Posterior vena cava (tissue), 2 donors: ENCODE data around the gene RPP25. TPM values are rescaled to one million over a fixed set of nuclear protein-coding genes. Genes with fewer than 3 reads are reported as not detected.
"Not testable (repeated sequence)": the region's sequence is repeated elsewhere in the genome, so short reads cannot be mapped to it uniquely, and the experiment has no call there.

Source experiments
- DNase-seq: peaks from one replicate; pipeline ENCODE4 v3.0.0-alpha.2; 2020; ENCODE audit warnings: low spot score
- intact Hi-C, 2 donors: fragments of 100-400 bp; cut with DNase I; formaldehyde crosslinking; loops; one replicate each; pipeline versions ENCODE4 v1.14.1 to v1.14.2; 2022 to 2023
- total RNA-seq, 2 donors: library from RNA; stranded (reverse); fragmentation: NEBNext Ultra II Directional; extraction: Animal tissue kit (Norgen Biotek cat#: 25700); gene quantifications; one replicate each; pipeline ENCODE4 v1.2.1, GENCODE V29; 2021
- donor health status: DM: yes; HTN: yes; CAD: no.
- donor health status: DM: yes; HTN: yes; CAD: no.

Gene RPP25
- total RNA-seq, 2 donors from 2014 or later: 7.5 to 9.3 TPM

- peak; percentile 98 for DNase-seq
- intact Hi-C loops: no loop called here
These were observed 18.8 kb downstream of the RPP25 start, which contains the start of gene COX5A for GRCh38 chr15:74937590-74938371. COX5A (minus strand) TSS chr15:74938073; CDS start chr15:74938014, 59 bp downstream.

- intact Hi-C loops: no loop called here
- DNase-seq: no peak
These were observed 19.3 kb downstream of the RPP25 start for GRCh38 chr15:74937272-74937589.

DNA sequence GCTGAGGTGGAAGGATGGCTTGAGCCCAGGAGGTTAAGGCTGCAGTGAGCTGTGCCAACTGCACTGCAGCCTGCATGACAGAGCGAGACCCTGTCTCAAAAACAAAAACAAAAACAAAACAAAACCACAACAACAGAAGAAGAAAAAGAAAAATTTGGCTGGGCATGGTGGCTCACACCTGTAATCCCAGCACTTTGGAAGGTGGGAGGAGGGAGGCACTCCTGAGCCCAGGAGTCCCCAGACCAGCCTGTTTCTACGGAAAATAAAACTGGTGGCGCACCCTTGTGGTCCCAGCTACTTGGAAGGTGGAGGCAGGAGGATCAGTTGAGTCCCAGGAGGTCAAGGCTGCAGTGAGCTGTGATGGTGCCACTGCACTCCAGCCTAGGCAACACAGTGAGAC is 21.4 kb downstream of the RPP25 start:
- intact Hi-C loops: not testable (repeated sequence)
- peak; percentile 19 for DNase-seq

DNA sequence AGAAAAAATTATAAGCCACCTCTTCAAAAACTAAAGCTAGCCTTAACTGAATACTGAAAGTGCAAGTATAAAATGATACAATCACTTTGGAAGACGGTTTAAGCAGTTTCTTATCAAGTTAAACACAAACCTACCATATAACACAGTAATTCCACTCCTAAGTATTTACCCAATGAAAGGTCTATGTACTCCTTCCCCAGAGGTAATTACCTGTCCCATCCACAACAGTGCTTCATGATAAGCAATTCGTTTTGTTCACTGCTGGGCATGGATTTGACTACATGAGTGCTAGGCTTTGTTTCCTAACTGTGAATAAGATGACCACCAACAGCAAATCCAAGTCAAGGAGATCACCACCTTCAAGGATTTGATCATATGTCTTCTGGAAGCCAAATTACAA is 23.0 kb downstream of the RPP25 start:
- intact Hi-C loops: no loop called here
- DNase-seq: no peak

DNA sequence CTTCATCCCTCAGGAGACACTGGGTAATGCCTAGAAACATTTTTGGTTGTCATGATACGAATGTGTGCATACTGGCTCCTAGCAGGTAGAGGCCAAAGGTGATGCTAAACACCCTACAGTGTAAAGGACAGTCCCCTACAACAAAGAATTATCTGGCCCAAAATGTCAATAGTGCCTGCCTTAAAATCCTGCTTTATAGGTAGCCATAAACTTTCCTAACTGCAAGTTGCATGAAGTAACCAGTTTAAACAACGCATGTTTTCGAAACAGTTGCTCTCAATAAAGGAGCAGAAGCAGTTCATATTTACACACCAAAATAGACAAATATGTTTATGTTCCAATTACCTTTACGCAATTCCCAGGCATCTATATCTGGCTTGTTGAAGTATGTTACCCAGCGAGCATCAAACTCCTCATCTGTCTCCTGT is 27.8 kb downstream of the RPP25 start:
- no peak for DNase-seq
- intact Hi-C loops: no loop called here

GRCh38 chr15:74924525-74924924 is 32.0 kb downstream of the RPP25 start:
- intact Hi-C loops: no loop called here
- no peak for DNase-seq

DNA sequence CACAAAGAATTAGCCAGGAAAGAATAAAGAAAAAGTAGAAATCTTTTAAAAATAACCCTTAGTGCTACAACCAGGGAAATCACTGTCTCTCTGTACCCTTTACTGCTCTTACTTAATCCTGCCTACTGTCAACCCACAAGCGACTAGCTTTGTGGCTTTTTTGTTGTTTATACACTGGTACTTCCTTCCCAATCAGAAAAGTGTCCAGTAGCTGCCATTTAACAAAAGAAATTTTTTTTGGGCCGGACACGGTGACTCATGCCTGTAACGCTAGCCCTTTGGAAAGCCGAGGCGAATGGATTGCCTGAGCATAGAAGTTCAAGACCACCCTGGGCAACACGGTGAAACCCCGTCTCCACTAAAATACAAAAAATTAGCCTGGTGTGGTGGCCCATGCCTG is 36.1 kb downstream of the RPP25 start:
- intact Hi-C loops: no loop called here
- DNase-seq: peak; percentile 32

GRCh38 chr15:74917676-74918075 is 38.9 kb downstream of the RPP25 start:
- intact Hi-C loops: no loop called here
- peak; percentile 7 for DNase-seq

GRCh38 chr15:74913799-74914198 is 42.8 kb downstream of the RPP25 start:
- peak; percentile 8 for DNase-seq
- intact Hi-C loops: not testable (repeated sequence)

DNA sequence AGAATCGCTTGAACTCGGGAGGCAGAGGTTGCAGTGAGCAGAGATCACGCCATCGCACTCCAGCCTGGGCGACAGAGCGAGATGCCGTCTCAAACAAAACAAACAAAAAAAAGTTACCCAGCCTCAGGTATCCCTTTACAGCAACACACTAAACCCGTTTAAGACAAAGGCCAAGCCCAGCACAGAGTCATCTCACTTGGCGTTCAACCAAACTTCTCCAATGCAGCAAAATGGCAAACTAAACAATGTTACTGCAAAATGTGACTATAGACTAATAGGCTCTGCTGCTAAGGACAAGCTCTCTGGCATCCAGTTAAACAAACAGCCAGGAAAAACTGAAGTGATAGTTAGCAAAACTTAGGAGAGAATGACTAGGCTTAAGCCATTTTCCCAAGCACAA is 43.5 kb downstream of the RPP25 start:
- DNase-seq: no peak

DNA sequence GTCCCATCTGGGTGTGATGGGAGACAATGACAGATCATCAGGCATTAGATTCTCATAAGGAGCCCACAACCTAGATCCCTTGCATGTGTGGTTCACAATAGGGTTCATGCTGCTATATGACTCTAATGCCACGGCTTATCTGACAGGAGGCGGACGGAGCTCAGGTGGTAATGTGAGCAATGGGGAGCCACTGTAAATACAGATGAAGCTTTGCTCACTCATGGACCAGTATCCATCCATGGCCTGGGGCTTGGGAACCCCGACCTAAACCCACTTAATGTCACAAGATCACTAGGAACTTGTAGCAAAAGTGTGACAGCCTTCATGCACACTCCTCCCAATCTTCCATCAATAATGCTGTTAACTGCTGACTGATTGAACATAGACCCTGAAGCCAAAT is 47.9 kb downstream of the RPP25 start:
- no peak for DNase-seq
- intact Hi-C loops: no loop called here

More for the DNA sequence above, 43.5 kb downstream of the RPP25 start:
- intact Hi-C loops: no loop called here

- DNase-seq: no peak
- intact Hi-C loops: no loop called here
These were observed 49.3 kb downstream of the RPP25 start for GRCh38 chr15:74907163-74907870.

GRCh38 chr15:74906450-74907162 is 50.0 kb downstream of the RPP25 start, which contains the start of gene FAM219B:
FAM219B (minus strand) TSS chr15:74906851; CDS start chr15:74906800, 51 bp downstream.
- DNase-seq: peak; percentile 98
- intact Hi-C loops: no loop called here

GRCh38 chr15:74906067-74906449 is 50.5 kb downstream of the RPP25 start:
- intact Hi-C loops: no loop called here
- DNase-seq: peak; percentile 83

Other genes with a start within 250 kb of the RPP25 start
- under 1 TPM in 1 of 2 donors, not detected in 1; 0.48 TPM for gene CYP1A1, start 231.2 kb downstream of the RPP25 start, total RNA-seq
- not detected for gene CYP1A2, start 207.9 kb downstream of the RPP25 start, total RNA-seq
- gene CSK, start 174.7 kb downstream of the RPP25 start, total RNA-seq: 10 to 100 TPM; 29.6 to 31.8 TPM
- gene LMAN1L, start 143.9 kb downstream of the RPP25 start, total RNA-seq: not detected
- not detected for gene CPLX3, start 130.1 kb downstream of the RPP25 start, total RNA-seq
- 10 to 100 TPM; 19.1 to 21.8 TPM for gene ULK3, start 113.6 kb downstream of the RPP25 start, total RNA-seq
- 10 to 100 TPM; 65.1 to 65.6 TPM for gene SCAMP2, start 83.4 kb downstream of the RPP25 start, total RNA-seq
- gene MPI, start 66.7 kb downstream of the RPP25 start, total RNA-seq: 10 to 100 TPM; 22.4 to 26.5 TPM
- gene FAM219B, start 49.9 kb downstream of the RPP25 start, total RNA-seq: 10 to 100 TPM; 61.5 to 81.0 TPM
- gene COX5A, start 18.7 kb downstream of the RPP25 start, total RNA-seq: 100 to 1,000 TPM in 1 of 2 donors, 10 to 100 TPM in 1; 90.6 to 101 TPM
- 1 to 10 TPM; 2.4 to 2.9 TPM for gene SCAMP5, start 38.8 kb upstream of the RPP25 start, total RNA-seq
- 10 to 100 TPM in 1 of 2 donors, 1 to 10 TPM in 1; 9.2 to 11.0 TPM for gene PPCDC, start 66.8 kb upstream of the RPP25 start, total RNA-seq
- gene C15orf39, start 245.1 kb upstream of the RPP25 start, total RNA-seq: 10 to 100 TPM; 25.8 to 26.4 TPM